ENCODE results near the gene PTPRB.

DNA sequence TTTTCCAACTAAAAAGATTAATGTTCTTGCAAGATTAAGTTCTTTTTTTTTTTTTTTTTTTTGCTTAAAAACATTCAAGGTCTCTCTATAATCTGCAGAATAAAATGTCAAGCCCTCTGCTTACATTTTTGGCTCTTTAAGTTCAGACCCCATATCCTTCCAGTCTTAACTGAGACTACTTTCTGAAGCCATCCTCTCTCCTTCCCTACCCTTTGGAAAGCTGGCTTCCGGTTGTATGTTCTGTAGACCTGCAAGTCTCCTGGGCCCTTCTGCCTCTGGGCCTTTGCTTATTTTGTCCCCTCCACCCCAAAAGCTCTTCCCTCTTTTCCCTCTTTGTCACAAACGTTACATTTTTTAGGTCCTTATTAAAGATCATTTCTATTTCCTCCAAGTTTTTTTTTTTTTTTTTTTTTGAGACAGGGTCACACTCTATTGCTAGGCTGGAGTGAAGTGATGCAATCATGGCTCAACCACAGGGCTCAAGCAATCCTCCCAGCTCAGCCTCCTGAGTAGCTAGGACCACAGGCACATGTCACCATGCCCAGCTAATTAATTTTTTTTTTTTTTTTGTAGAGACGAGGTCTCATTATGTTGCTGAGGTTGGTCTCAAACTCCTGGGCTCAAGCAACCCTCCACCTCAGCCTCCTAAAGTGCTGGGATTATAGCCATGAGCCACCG is 46.5 kb downstream of the PTPRB start:
- TF ChIP-seq, protein P1, sequence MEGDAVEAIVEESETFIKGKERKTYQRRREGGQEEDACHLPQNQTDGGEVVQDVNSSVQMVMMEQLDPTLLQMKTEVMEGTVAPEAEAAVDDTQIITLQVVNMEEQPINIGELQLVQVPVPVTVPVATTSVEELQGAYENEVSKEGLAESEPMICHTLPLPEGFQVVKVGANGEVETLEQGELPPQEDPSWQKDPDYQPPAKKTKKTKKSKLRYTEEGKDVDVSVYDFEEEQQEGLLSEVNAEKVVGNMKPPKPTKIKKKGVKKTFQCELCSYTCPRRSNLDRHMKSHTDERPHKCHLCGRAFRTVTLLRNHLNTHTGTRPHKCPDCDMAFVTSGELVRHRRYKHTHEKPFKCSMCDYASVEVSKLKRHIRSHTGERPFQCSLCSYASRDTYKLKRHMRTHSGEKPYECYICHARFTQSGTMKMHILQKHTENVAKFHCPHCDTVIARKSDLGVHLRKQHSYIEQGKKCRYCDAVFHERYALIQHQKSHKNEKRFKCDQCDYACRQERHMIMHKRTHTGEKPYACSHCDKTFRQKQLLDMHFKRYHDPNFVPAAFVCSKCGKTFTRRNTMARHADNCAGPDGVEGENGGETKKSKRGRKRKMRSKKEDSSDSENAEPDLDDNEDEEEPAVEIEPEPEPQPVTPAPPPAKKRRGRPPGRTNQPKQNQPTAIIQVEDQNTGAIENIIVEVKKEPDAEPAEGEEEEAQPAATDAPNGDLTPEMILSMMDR (IDR thresholded peaks at IDR 0.05; ENCODE audit: borderline replicate concordance, extremely low read depth, low read length, poor library complexity, severe bottlenecking): no peak
- TF ChIP-seq EZH2 (IDR thresholded peaks at IDR 0.05; ENCODE audit: borderline replicate concordance, low read depth, low read length, severe bottlenecking): no peak

Data from DND-41 (cell line).